Liver (tissue), 9 donors: ENCODE data around the gene PDGFA. TPM values are rescaled to one million over a fixed set of nuclear protein-coding genes. Genes with fewer than 3 reads are reported as not detected.

Experiments
- DNase-seq: peaks from one replicate; pipeline ENCODE4 v3.0.0-alpha.2; 2017; ENCODE audit warnings: low spot score
- H3K27ac ChIP-seq, 2 donors: one replicate each; pipeline ENCODE4 v1.7.0; 2013; ENCODE audit warnings: inconsistent platforms in 2 of 2, low read length in 2 of 2, control low read depth in 1 of 2, low read depth in 1 of 2, mild to moderate bottlenecking in 1 of 2
- H3K27me3 ChIP-seq, 4 donors: one replicate each; pipeline versions ENCODE4 v1.6.1 to v1.7.0; 2013; ENCODE audit warnings: low read length in 3 of 4, inconsistent platforms in 1 of 4, mild to moderate bottlenecking in 1 of 4, moderate library complexity in 1 of 4; ENCODE audit not compliant: control insufficient read depth in 4 of 4, insufficient read depth in 4 of 4
- H3K36me3 ChIP-seq, 4 donors: one replicate each; pipeline versions ENCODE4 v1.6.1 to v1.7.0; 2013; ENCODE audit warnings: low read length in 3 of 4, mild to moderate bottlenecking in 3 of 4, low read depth in 1 of 4, moderate library complexity in 1 of 4; ENCODE audit not compliant: control insufficient read depth in 4 of 4, insufficient read depth in 3 of 4
- H3K4me1 ChIP-seq, 4 donors: one replicate each; pipeline versions ENCODE4 v1.6.1 to v1.7.0; 2013; ENCODE audit warnings: low read length in 3 of 4, mild to moderate bottlenecking in 3 of 4, moderate library complexity in 1 of 4; ENCODE audit not compliant: control insufficient read depth in 4 of 4, insufficient read depth in 4 of 4
- H3K4me3 ChIP-seq, 3 donors: one replicate each; pipeline versions ENCODE4 v1.6.1 to v1.7.0; 2013; ENCODE audit warnings: low read length in 3 of 3, control low read depth in 1 of 3, low read depth in 1 of 3, mild to moderate bottlenecking in 1 of 3
- H3K9ac ChIP-seq, 2 donors: one replicate each; pipeline ENCODE4 v1.7.0; 2013; ENCODE audit warnings: low read length in 2 of 2, mild to moderate bottlenecking in 2 of 2, moderate library complexity in 2 of 2, control low read depth in 1 of 2, low read depth in 1 of 2
- H3K9me3 ChIP-seq, 4 donors: one replicate each; pipeline versions ENCODE4 v1.6.1 to v1.7.0; 2013; ENCODE audit warnings: low read length in 3 of 4; ENCODE audit not compliant: control insufficient read depth in 4 of 4
- CTCF ChIP-seq: fragments of 150-350 bp; IDR thresholded peaks from 2 replicates; pipeline ENCODE4 v1.5.1; 2017; ENCODE audit warnings: improper control_type of control experiment, low read depth, low read length; ENCODE audit not compliant: missing input control
- EGR1 ChIP-seq, 2 donors: IDR thresholded peaks; 2 replicates each; pipeline ENCODE4 v1.6.1; 2016 to 2018; ENCODE audit warnings: antibody characterized with exemption in 2 of 2, low read depth in 2 of 2
- FOXA1 ChIP-seq: IDR thresholded peaks from 2 replicates; pipeline ENCODE4 v1.6.1; 2016; ENCODE audit warnings: antibody characterized with exemption
- FOXA2 ChIP-seq: IDR thresholded peaks from 2 replicates; pipeline ENCODE4 v1.6.1; 2016; ENCODE audit warnings: antibody characterized with exemption
- GABPA ChIP-seq, 2 donors: IDR thresholded peaks in 1 of 2; conservative IDR thresholded peaks in 1 of 2; 2 replicates each; pipeline ENCODE4 v1.6.1; 2016; ENCODE audit warnings: antibody characterized with exemption in 2 of 2, mild to moderate bottlenecking in 1 of 2, moderate library complexity in 1 of 2
- HNF4G ChIP-seq: IDR thresholded peaks from 2 replicates; pipeline ENCODE4 v1.6.1; 2016; ENCODE audit warnings: antibody characterized with exemption
- NR2F2 ChIP-seq: IDR thresholded peaks from 2 replicates; pipeline ENCODE4 v1.6.1; 2016; ENCODE audit warnings: antibody characterized with exemption
- RAD21 ChIP-seq, 2 donors: IDR thresholded peaks; 2 replicates each; pipeline ENCODE4 v1.6.1; 2016; ENCODE audit warnings: antibody characterized with exemption in 2 of 2, mild to moderate bottlenecking in 2 of 2
- RXRA ChIP-seq, 2 donors: IDR thresholded peaks; 2 replicates each; pipeline ENCODE4 v1.6.1; 2017 to 2018; ENCODE audit warnings: antibody characterized with exemption in 2 of 2, mild to moderate bottlenecking in 1 of 2
- SP1 ChIP-seq: IDR thresholded peaks from 2 replicates; pipeline ENCODE4 v1.6.1; 2018; ENCODE audit warnings: antibody characterized with exemption, mild to moderate bottlenecking
- TAF1 ChIP-seq: conservative IDR thresholded peaks from 2 replicates; pipeline ENCODE4 v1.6.1; 2016; ENCODE audit warnings: antibody characterized with exemption, mild to moderate bottlenecking
- YY1 ChIP-seq: IDR thresholded peaks from 2 replicates; pipeline ENCODE4 v1.6.1; 2016; ENCODE audit warnings: antibody characterized with exemption, mild to moderate bottlenecking
- WGBS: extraction: QIAGEN DNeasy Blood & Tissue Kit; methylation state at CpG from one replicate; pipeline ENCODE4 v1.1.7; 2013; 5-methylcytosine and 5-hydroxymethylcytosine counted together
- polyA plus RNA-seq, 2 donors: library from polyadenylated mRNA; stranded (reverse) in 1 of 2; unstranded in 1 of 2; fragments of 200-250 nt in 1 of 2; fragments of >200 nt in 1 of 2; fragmentation: Nextera tagmentation in 1 of 2; extraction: Ambion mirVana in 1 of 2; gene quantifications; one replicate each; pipeline versions ENCODE4 v1.2.1 to v1.2.3, GENCODE V29; 2013 to 2015
- total RNA-seq, 2 donors: library from RNA; depleted of rRNA; stranded (reverse); fragments of >200 nt; gene quantifications; one replicate each; pipeline ENCODE4 v1.2.3, GENCODE V29; 2014
- TF ChIP-seq, protein P1 (sequence below): IDR thresholded peaks from 2 replicates; pipeline ENCODE4 v1.6.1; 2016; ENCODE audit warnings: antibody characterized with exemption
- TF ChIP-seq, protein P2 (sequence below): IDR thresholded peaks from 2 replicates; pipeline ENCODE4 v1.6.1; 2016; ENCODE audit warnings: antibody characterized with exemption
- TF ChIP-seq, protein P3 (sequence below): IDR thresholded peaks from 2 replicates; pipeline ENCODE4 v1.6.1; 2016; ENCODE audit warnings: antibody characterized with exemption
- donor health status: healthy.
- donor health status: healthy.
- donor health status: healthy.
- donor health status: healthy.
- donor health status: healthy.

Gene PDGFA
- total and polyA plus RNA-seq, 4 donors: 1.4 to 5.1 (median 2.0) TPM

GRCh38 chr7:480531-481218 lies 39.0 kb downstream of the PDGFA start:
- no peak overlapping the region for H3K9ac ChIP-seq
- H3K27ac ChIP-seq: no peak overlapping the region
- 68% methylated on average over 14 of the region's 14 CpGs for WGBS
- no peaks in the 10 kb centered on the region for H3K9me3 ChIP-seq
- H3K4me1 ChIP-seq: no peaks in the 10 kb centered on the region
- H3K27me3 ChIP-seq: peaks cover 0 to 7% (median 0%) of the 10 kb centered on the region in 4 donors
- no peak for DNase-seq
- H3K4me3 ChIP-seq: no peak overlapping the region
- H3K36me3 ChIP-seq: no peaks in the 10 kb centered on the region
- TF ChIP-seq, protein P1, sequence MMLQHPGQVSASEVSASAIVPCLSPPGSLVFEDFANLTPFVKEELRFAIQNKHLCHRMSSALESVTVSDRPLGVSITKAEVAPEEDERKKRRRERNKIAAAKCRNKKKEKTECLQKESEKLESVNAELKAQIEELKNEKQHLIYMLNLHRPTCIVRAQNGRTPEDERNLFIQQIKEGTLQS: no peak
- TF ChIP-seq CTCF: no peak
- no peak for TF ChIP-seq NR2F2
- TF ChIP-seq HNF4G: no peak
- no peak for TF ChIP-seq RXRA (IDR thresholded peaks at IDR 0.05)
- TF ChIP-seq GABPA (IDR thresholded peaks at IDR 0.05 in 1 of 2, conservative IDR thresholded peaks at IDR 0.05 in 1 of 2): no peak

GRCh38 chr7:479948-480499 lies 39.6 kb downstream of the PDGFA start:
- H3K4me3 ChIP-seq: no peak overlapping the region
- H3K36me3 ChIP-seq: no peaks in the 10 kb centered on the region
- no peaks in the 10 kb centered on the region for H3K9me3 ChIP-seq
- peaks cover 0 to 7% (median 0%) of the 10 kb centered on the region in 4 donors for H3K27me3 ChIP-seq
- DNase-seq: no peak
- H3K4me1 ChIP-seq: no peaks in the 10 kb centered on the region
- H3K9ac ChIP-seq: no peak overlapping the region
- no peak for TF ChIP-seq SP1
- 78% methylated on average over 15 of the region's 15 CpGs for WGBS
- no peak overlapping the region for H3K27ac ChIP-seq

- Histone ChIP-seq H3K27ac (no peak overlapping the region), H3K36me3 (no peaks in the 10 kb centered on the region), H3K4me1 (no peaks in the 10 kb centered on the region), H3K4me3 (no peak overlapping the region), H3K27me3 (peaks cover 0 to 7% (median 0%) of the 10 kb centered on the region in 4 donors), H3K9me3 (peaks cover 0 to 5% (median 2%) of the 10 kb centered on the region in 4 donors), H3K9ac (no peak overlapping the region)
- TF ChIP-seq FOXA1 (no peak), YY1 (no peak), RAD21 (IDR thresholded peaks at IDR 0.05) (no peak), FOXA2 (no peak), RXRA (IDR thresholded peaks at IDR 0.05) (no peak), CTCF (no peak), EGR1 (IDR thresholded peaks at IDR 0.05; ENCODE audit: low read depth in 2 of 2) (no peak), NR2F2 (no peak), TAF1 (no peak)
- TF ChIP-seq, protein P2, sequence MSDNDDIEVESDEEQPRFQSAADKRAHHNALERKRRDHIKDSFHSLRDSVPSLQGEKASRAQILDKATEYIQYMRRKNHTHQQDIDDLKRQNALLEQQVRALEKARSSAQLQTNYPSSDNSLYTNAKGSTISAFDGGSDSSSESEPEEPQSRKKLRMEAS: no peak
- TF ChIP-seq, protein P1: no peak
- TF ChIP-seq, protein P3, sequence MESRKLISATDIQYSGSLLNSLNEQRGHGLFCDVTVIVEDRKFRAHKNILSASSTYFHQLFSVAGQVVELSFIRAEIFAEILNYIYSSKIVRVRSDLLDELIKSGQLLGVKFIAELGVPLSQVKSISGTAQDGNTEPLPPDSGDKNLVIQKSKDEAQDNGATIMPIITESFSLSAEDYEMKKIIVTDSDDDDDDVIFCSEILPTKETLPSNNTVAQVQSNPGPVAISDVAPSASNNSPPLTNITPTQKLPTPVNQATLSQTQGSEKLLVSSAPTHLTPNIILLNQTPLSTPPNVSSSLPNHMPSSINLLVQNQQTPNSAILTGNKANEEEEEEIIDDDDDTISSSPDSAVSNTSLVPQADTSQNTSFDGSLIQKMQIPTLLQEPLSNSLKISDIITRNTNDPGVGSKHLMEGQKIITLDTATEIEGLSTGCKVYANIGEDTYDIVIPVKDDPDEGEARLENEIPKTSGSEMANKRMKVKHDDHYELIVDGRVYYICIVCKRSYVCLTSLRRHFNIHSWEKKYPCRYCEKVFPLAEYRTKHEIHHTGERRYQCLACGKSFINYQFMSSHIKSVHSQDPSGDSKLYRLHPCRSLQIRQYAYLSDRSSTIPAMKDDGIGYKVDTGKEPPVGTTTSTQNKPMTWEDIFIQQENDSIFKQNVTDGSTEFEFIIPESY: no peak
- 82% methylated on average over 20 of the region's 20 CpGs for WGBS
- DNase-seq: no peak
These were observed 40.3 kb downstream of the PDGFA start for GRCh38 chr7:479115-479947.
